HG02610 (cell line): ENCODE measurements around the gene PRKD3.

Source experiments
- ATAC-seq: cut with Tn5 transposase; IDR thresholded peaks from one replicate; pipeline ENCODE4 v1.9.1; 2021; ENCODE audit warnings: mild to moderate bottlenecking, moderate library complexity; ENCODE audit not compliant: unreplicated experiment

Gene PRKD3

DNA sequence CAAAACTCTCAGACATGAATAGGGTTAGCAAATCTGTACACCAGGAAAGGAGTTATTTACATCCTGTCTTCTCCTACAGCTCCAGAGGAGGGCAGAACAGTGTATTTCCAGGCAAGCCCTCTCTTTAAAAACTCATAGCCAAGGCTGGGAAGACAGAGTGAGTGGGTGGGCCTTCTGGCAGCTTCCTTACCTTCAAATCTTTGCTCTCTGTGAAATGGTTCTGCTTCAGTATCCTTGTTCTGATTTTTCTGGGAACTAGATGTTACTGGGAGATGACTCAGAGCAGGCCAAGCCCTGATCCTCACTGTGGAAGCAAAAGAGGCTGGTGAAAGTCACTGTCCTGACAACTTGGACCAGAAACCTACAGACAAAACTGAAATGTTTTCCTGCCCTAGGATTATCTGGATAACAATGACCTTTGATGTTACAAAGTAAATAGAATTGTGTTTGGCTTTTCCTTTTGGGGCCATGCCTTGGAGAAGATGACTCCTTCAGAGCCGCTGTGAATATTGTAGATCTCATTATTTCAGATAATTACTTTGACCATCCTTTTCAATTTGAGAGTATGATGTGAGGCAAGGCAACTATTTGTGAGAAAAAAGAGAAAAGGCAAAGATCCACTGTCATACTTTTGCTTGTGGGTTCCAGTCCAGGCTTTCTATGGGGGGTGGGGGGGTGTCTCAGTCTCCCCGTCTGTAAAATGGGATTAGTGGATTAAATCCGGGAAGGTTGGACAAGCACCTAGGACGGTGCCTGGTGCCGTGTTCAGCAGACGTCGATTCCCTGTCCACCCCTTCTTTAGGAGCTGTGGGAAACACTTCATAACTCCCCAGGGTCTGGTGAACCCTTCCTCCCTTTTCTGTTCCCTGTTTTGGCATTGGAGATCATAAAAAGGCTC is 19.2 kb upstream of the PRKD3 start:
- ATAC-seq, result no peak

DNA sequence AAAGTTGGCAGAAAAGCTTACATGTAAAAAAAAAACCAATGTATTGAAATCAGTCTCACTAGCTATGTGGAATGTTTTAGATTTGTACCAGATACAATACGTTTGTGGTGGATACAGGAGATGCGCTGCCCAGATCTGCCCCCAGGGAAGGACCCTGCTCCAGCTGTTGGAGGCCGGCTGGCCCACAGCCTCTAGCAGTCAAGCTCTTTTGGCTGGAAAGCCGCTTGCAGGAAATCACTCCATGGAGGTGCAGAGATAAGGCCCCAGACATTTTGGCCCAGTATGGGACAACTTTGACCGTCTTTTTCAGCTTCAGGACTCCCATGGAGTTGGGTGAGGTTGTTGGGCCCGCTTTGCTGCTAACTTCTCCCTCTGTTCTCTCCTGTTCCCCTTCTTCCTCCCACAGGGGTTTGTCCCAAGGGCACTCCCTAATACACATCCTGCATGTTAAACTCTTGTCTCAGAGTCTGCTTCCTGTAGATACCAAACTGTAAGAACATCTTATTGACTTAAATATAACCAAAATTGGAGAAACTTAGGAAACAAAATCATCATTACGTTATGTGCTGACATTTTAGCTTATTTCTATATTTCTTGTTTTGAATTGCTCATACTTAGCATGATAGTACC is 18.1 kb upstream of the PRKD3 start:
- no peak for ATAC-seq

GRCh38 chr2:37340637-37341036 is 16.0 kb upstream of the PRKD3 start:
- ATAC-seq, result no peak

- ATAC-seq, result no peak
Measured at GRCh38 chr2:37338933-37339332, 14.3 kb upstream of the PRKD3 start.

- no peak for ATAC-seq
Measured at GRCh38 chr2:37337620-37338280, 13.1 kb upstream of the PRKD3 start.

DNA sequence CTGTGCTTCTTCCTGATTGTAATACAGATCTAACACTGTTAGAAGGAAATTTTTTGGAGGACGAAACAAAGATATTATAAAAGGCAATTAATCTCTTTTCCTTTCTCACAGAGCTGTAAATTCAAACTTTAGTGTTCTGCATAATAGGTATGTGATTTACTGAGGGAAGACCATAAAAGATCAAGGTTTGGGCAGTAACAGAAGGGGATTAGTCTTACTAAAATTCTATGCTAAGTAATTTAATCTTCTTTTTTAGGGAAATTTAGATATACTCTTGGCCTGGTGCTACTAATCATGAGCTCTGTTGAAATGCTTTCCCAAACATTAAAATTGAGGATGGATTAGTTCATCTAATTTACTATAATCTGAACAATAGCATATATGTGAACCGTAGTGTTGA is 11.0 kb upstream of the PRKD3 start:
- no peak for ATAC-seq

GRCh38 chr2:37333256-37333655 is 8.6 kb upstream of the PRKD3 start:
- ATAC-seq, result no peak

DNA sequence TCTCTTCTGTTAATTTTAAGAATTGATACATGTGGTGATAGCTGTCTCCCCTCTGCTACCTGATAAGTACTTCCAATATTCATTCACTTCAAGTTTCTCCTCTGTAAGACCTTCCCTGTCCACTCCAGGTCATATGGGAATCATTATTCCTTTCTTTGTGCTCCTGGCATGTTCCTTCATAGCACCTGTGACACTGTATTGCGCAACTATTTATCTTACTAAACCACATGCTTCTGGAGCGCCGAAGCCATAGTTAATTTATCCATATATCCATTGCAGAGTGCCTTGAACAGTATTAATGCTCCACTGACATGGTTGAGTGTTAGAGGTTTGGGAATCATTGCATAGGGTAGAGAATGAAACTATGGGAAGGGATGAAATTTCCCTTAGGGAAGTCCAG is 7.9 kb upstream of the PRKD3 start:
- ATAC-seq, result no peak

GRCh38 chr2:37330681-37331080 is 6.0 kb upstream of the PRKD3 start:
- ATAC-seq, result no peak

- ATAC-seq, result no peak
Measured at GRCh38 chr2:37326866-37327634, 2.4 kb upstream of the PRKD3 start.

GRCh38 chr2:37326285-37326684 is 1.7 kb upstream of the PRKD3 start:
- no peak for ATAC-seq

DNA sequence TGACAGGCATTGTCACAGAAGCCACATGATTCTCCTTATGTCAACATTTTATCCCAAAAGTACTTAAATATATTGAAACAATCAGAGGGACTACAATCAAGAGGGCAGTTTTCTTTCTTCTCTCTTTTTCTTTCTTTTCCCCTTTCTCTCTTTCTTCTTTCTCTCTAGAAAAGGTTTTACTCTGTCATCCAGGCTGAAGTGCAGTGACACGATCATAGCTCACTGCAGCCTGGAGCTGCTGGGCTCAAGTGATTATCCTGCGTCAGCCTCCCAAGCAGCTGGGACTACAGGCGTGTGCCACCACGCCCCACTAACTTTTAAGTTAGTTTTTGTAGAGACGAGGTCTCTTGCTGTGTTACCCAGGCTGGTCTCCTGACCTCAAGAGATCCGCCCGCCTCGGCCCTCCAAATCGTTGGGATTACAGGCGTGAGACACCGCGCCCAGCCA is 1.0 kb upstream of the PRKD3 start:
- no peak for ATAC-seq

GRCh38 chr2:37324536-37324785 is 172 bp downstream of the PRKD3 start:
- no peak for ATAC-seq

GRCh38 chr2:37323781-37324535 is 675 bp downstream of the PRKD3 start:
- ATAC-seq, result peak; percentile 22

- ATAC-seq, result no peak
Measured at GRCh38 chr2:37323176-37323780, 1.4 kb downstream of the PRKD3 start.

DNA sequence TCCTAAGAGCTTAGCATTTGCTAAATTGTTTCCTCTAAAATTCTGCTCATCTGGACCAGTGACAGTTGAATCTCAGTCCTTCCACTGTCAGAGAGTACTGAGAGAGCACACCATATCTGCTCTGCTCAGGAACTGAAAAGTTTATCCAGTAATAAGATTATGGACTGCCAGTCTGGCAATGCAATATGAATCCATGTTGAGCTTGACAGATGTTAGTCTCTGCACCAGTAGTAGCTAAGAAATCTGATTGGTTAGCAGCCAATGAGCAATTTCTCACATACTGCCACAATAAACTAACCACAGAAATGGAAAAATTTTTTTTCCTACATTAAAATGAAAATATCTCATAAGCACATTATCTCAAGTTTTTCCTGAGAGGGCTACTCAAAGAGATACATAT is 2.3 kb downstream of the PRKD3 start:
- ATAC-seq, result no peak

DNA sequence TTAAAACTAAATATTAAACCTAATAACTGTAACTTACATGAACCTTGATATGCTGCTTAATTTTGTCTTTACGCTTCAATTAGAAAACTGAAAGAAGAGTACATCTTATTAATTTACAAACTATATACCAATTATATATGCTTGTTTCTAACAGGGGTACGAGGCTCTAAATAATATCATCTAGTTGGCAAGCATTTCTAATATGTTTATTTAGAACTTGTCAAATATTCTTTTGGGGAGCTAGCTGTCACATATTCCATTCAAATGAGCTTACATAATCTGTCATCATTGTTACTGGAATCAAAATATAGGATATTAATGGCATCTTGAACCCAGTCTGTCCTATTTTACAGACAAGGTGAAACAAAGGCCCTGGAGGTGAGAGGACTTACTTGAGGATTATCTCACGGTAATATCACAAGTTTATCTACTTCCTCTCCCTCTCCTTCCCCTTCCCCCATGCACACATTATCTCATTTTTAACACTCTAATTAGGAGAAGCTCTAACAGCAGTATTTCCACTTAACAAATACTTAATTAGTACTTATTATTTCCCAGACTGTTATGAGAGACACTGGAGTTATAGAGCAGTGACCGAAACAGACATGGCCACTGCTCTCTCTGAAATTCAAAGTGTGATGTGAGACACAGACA is 3.5 kb downstream of the PRKD3 start:
- no peak for ATAC-seq

GRCh38 chr2:37319754-37320609 is 4.7 kb downstream of the PRKD3 start:
- no peak for ATAC-seq

GRCh38 chr2:37318401-37318800 is 6.2 kb downstream of the PRKD3 start:
- ATAC-seq, result peak; percentile 72
